Activated B cell treated with CpG ODN at 0.5 μM for 24 hours (primary cell): ENCODE data around the gene TECTA. TPM values are rescaled to one million over a fixed set of nuclear protein-coding genes. Genes with fewer than 3 reads are reported as not detected.

ENCODE experiments used
- ATAC-seq: fragments of 200-7000 bp; cut with Tn5 transposase; one replicate; pipeline ENCODE4 v1.10.0; 2021; ENCODE audit warnings: low read depth, mild to moderate bottlenecking, moderate library complexity
- CTCF ChIA-PET: fragments of 350-600 bp; sonication (Branson Sonifier 250); formaldehyde crosslinking; loops from one replicate; lab custom pipeline; 2021; ENCODE audit warnings: antibody characterized with exemption; lab: Charles Lee
- POLR2A ChIA-PET: fragments of 350-600 bp; sonication (Branson Sonifier 250); formaldehyde crosslinking; loops from one replicate; lab custom pipeline; 2021; ENCODE audit warnings: antibody characterized with exemption; lab: Charles Lee
- DNase-seq: peaks from one replicate; pipeline ENCODE4 v3.0.0; 2022
- H3K27ac Mint-ChIP-seq: one replicate; pipeline ENCODE4 v1.8.0; 2020; ENCODE audit warnings: mixed read lengths
- H3K27me3 Mint-ChIP-seq: one replicate; pipeline ENCODE4 v1.8.0; 2021; ENCODE audit warnings: mixed read lengths
- H3K36me3 Mint-ChIP-seq: one replicate; pipeline ENCODE4 v1.8.0; 2021; ENCODE audit warnings: low read depth, mixed read lengths
- H3K4me1 Mint-ChIP-seq: one replicate; pipeline ENCODE4 v1.8.0; 2021; ENCODE audit warnings: mixed read lengths
- H3K4me3 Mint-ChIP-seq: one replicate; pipeline ENCODE4 v1.8.0; 2020; ENCODE audit warnings: mild to moderate bottlenecking, mixed read lengths
- H3K9me3 Mint-ChIP-seq: one replicate; pipeline ENCODE4 v1.8.0; 2020; ENCODE audit warnings: mixed read lengths
- intact Hi-C: fragments of 100-400 bp; cut with micrococcal nuclease; formaldehyde crosslinking; loops from one replicate; pipeline ENCODE4 v1.15.1; 2024
- total RNA-seq: library from RNA; stranded (reverse); gene quantifications from 2 replicates; pipeline ENCODE4 v1.2.3, GENCODE V29; 2022
- TF ChIP-seq, protein P1 (sequence below): fragments of 200-600 bp; IDR thresholded peaks from one replicate; pipeline ENCODE4 v1.8.0; 2022; ENCODE audit warnings: antibody characterized with exemption, mild to moderate bottlenecking

Gene TECTA
- total RNA-seq: 0.24 and 0.27 TPM in 2 replicates

- DNase-seq (no peak), ATAC-seq (no peak)
- peaks cover 7% of the 10 kb centered on the region for H3K27me3 Mint-ChIP-seq
These were observed at the start of gene TECTA for GRCh38 chr11:121100943-121101342. TSS of gene TECTA (plus strand) at chr11:121101243. CDS start at chr11:121102666, 1,423 bp downstream.

DNA sequence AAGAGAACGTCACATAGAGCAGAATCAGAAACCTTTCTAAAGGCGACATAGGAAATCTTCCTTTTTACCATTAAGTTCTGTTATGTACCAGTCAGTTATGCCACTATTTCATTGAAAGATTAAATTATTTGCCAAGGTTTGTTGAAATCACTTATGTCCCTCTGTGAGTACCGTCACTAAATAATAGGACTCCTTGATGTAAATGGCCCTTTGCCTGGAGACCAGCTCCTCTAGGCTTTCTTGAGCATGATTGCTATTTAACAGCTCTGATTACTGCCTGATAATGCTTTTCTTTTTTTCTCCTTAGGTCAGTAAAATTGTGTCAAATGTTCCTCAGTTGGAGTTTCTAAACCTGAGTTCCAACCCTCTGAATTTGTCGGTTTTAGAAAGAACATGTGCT, 47.8 kb upstream of the TECTA start:
- intact Hi-C loops: no loop called here
- ChIA-PET POLR2A (no interaction called here), CTCF (no interaction called here)
- Mint-ChIP-seq H3K4me1 (no peaks in the 10 kb centered on the region), H3K4me3 (no peak overlapping the region), H3K9me3 (no peaks in the 10 kb centered on the region), H3K27ac (no peak overlapping the region), H3K36me3 (peaks cover 66% of the 10 kb centered on the region), H3K27me3 (no peaks in the 10 kb centered on the region)
- TF ChIP-seq, protein P1, sequence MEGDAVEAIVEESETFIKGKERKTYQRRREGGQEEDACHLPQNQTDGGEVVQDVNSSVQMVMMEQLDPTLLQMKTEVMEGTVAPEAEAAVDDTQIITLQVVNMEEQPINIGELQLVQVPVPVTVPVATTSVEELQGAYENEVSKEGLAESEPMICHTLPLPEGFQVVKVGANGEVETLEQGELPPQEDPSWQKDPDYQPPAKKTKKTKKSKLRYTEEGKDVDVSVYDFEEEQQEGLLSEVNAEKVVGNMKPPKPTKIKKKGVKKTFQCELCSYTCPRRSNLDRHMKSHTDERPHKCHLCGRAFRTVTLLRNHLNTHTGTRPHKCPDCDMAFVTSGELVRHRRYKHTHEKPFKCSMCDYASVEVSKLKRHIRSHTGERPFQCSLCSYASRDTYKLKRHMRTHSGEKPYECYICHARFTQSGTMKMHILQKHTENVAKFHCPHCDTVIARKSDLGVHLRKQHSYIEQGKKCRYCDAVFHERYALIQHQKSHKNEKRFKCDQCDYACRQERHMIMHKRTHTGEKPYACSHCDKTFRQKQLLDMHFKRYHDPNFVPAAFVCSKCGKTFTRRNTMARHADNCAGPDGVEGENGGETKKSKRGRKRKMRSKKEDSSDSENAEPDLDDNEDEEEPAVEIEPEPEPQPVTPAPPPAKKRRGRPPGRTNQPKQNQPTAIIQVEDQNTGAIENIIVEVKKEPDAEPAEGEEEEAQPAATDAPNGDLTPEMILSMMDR: no peak
- no peak for ATAC-seq
- DNase-seq: no peak

More at GRCh38 chr11:121100943-121101342, at the start of gene TECTA:
- ChIA-PET CTCF (interaction anchor here (1.9 kb wide), 1 partner anchor 10 kb away, joined by 6 read pairs; no protein-coding TSS in a partner anchor), POLR2A (no interaction called here)
- intact Hi-C loops: no loop called here
- Mint-ChIP-seq H3K4me3 (no peak within 1 kb of the TSS), H3K4me1 (no peaks in the 10 kb centered on the region), H3K36me3 (no peaks in the 10 kb centered on the region), H3K27ac (no peak within 1 kb of the TSS), H3K9me3 (no peaks in the 10 kb centered on the region)
- TF ChIP-seq, protein P1: no peak

DNA sequence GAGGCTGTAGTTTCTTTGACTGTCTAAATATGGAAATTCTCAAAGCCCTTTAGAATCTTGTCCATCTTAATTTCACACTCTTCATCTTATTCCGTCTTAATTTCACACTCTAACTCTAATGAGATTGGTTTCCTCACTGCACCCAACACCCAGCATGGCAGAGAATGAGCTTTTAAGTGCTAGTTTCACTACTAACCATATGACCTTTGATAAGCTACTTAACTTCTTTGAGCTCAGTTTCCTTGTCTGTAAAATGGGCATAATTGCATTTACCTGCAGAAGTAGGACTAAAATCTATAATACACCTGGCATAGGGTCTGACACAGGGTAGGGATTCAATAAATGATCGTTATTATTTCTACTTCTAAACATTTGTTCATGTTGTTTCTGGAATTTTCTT, 46.8 kb upstream of the TECTA start:
- no peak for DNase-seq
- TF ChIP-seq, protein P1: no peak
- Mint-ChIP-seq H3K27ac (no peak overlapping the region), H3K9me3 (no peaks in the 10 kb centered on the region), H3K4me1 (no peaks in the 10 kb centered on the region), H3K4me3 (no peak overlapping the region), H3K36me3 (peaks cover 63% of the 10 kb centered on the region), H3K27me3 (no peaks in the 10 kb centered on the region)
- intact Hi-C loops: no loop called here
- no peak for ATAC-seq
- ChIA-PET CTCF (no interaction called here), POLR2A (no interaction called here)

GRCh38 chr11:121055076-121055475, 46.0 kb upstream of the TECTA start:
- TF ChIP-seq, protein P1: no peak
- no peak overlapping the region for H3K27ac Mint-ChIP-seq
- peaks cover 60% of the 10 kb centered on the region for H3K36me3 Mint-ChIP-seq
- ChIA-PET POLR2A (no interaction called here), CTCF (no interaction called here)
- H3K4me1 Mint-ChIP-seq: no peaks in the 10 kb centered on the region
- no peak overlapping the region for H3K4me3 Mint-ChIP-seq
- H3K9me3 Mint-ChIP-seq: no peaks in the 10 kb centered on the region
- ATAC-seq (no peak), DNase-seq (no peak)
- H3K27me3 Mint-ChIP-seq: no peaks in the 10 kb centered on the region
- intact Hi-C loops: no loop called here

GRCh38 chr11:121057922-121058321, 43.1 kb upstream of the TECTA start:
- peaks cover 61% of the 10 kb centered on the region for H3K36me3 Mint-ChIP-seq
- intact Hi-C loops: no loop called here
- H3K27ac Mint-ChIP-seq: no peak overlapping the region
- TF ChIP-seq, protein P1: no peak
- DNase-seq: no peak
- H3K4me1 Mint-ChIP-seq: no peaks in the 10 kb centered on the region
- no peak for ATAC-seq
- ChIA-PET POLR2A (no interaction called here), CTCF (no interaction called here)
- H3K9me3 Mint-ChIP-seq: no peaks in the 10 kb centered on the region
- H3K27me3 Mint-ChIP-seq: no peaks in the 10 kb centered on the region
- H3K4me3 Mint-ChIP-seq: no peak overlapping the region
